ENCODE results near the gene RSPH10B2. TPM values are rescaled to one million over a fixed set of nuclear protein-coding genes. Genes with fewer than 3 reads are reported as not detected.
"Not testable (repeated sequence)": the region's sequence is repeated elsewhere in the genome, so short reads cannot be mapped to it uniquely, and the experiment has no call there.

The RSPH10B2 gene
- total RNA-seq, 1 experiment from 2014 or later: not detected

- DNase-seq (ENCODE audit: low read depth): peak; percentile 64
Observed at GRCh38 chr7:6842278-6842921, 88.5 kb downstream of the RSPH10B2 start.

GRCh38 chr7:6843092-6843491, 89.2 kb downstream of the RSPH10B2 start:
- not testable (repeated sequence) for DNase-seq (ENCODE audit: low read depth)

GRCh38 chr7:6843654-6844053, 89.8 kb downstream of the RSPH10B2 start:
- not testable (repeated sequence) for DNase-seq (ENCODE audit: low read depth)

- DNase-seq (ENCODE audit: low read depth): not testable (repeated sequence)
Observed at GRCh38 chr7:6845971-6846449, 92.1 kb downstream of the RSPH10B2 start.

GRCh38 chr7:6847751-6848150, 93.8 kb downstream of the RSPH10B2 start:
- not testable (repeated sequence) for DNase-seq (ENCODE audit: low read depth)

Other genes with a start within 250 kb of the RSPH10B2 start
- gene GRID2IP, start 202.6 kb upstream of the RSPH10B2 start, total RNA-seq (2014; rRNA removed): not detected in 2 replicates
- gene ZDHHC4, start 176.6 kb upstream of the RSPH10B2 start, total RNA-seq (2014; rRNA removed): 75.4 and 84.8 TPM in 2 replicates
- gene INTS15, start 164.1 kb upstream of the RSPH10B2 start, total RNA-seq (2014; rRNA removed): 24.6 and 24.7 TPM in 2 replicates
- gene ZNF853, start 138.5 kb upstream of the RSPH10B2 start, total RNA-seq (2014; rRNA removed): 0.38 and 0.69 TPM in 2 replicates
- 25.0 and 25.3 TPM in 2 replicates for gene ZNF316, start 116.8 kb upstream of the RSPH10B2 start, total RNA-seq (2014; rRNA removed)
- 17.4 and 19.6 TPM in 2 replicates for gene ZNF12, start 47.2 kb upstream of the RSPH10B2 start, total RNA-seq (2014; rRNA removed)
- 19.7 and 21.1 TPM in 2 replicates for gene CCZ1B, start 72.2 kb downstream of the RSPH10B2 start, total RNA-seq (2014; rRNA removed)